Heart left ventricle (tissue), 13 donors: ENCODE measurements around the gene NR1I3.

ENCODE experiments used
- CTCF ChIP-seq, 12 donors: fragments of 200-600 bp; sonication (generic) in 4 of 12; IDR thresholded peaks; one replicate each; pipeline versions ENCODE4 v1.5.0 to v1.8.0; 2018 to 2022; ENCODE audit warnings: antibody characterized with exemption in 12 of 12, mild to moderate bottlenecking in 5 of 12
- POLR2A ChIP-seq, 2 donors: fragments of 450-650 bp; IDR thresholded peaks; one replicate each; pipeline ENCODE4 v1.6.1; 2017; ENCODE audit warnings: antibody characterized with exemption in 2 of 2, mild to moderate bottlenecking in 2 of 2, moderate library complexity in 2 of 2
- donor health status: ischemic (EF 13 %, LVEDD 7.1; RV severe dilation, severe dysfunction).
- donor health status: DM: no; HTN: yes; CAD: no.
- donor health status: DM: no; HTN: no; CAD: no.
- donor health status: ischemic (EF 25% LVEDD 6.9; RV normal size, moderate dysfunction).
- donor health status: ischemic (EF 25% LVEDD 5.7; RV mildly dilated, moderate dysfunction).
- donor health status: ischemic (EF 35%, LVEDD 5.7; RV mildly dilated, moderate dysfunction).
- donor health status: nonischemic (EF 11% LVEDD 7.7; RV severe dilation, severe dysfunction).
- donor health status: DM: yes; HTN: yes; CAD: no.
- donor health status: PGD.
- donor health status: ischemic (EF 29% LVEDD 5.4; RV normal size, mild dysfunction).
- donor health status: nonischemic (EF 23%, LVEDD 6.1; RV moderate dilation, normal function).

GRCh38 chr1:161229896-161230295, 8.1 kb downstream of the NR1I3 start:
- TF ChIP-seq CTCF (IDR thresholded peaks at IDR 0.05), result no peak
- no peak for TF ChIP-seq POLR2A (IDR thresholded peaks at IDR 0.05)
